Loucy (cell line): ENCODE data around the gene KIFC1.
A peak's percentile ranks its signal among the peaks of the same experiment; 100 is the strongest.

Source experiments
- H2AFZ ChIP-seq: fragments of 200-600 bp; sonication (generic); 2 replicates; pipeline ENCODE4 v1.6.0; 2016; ENCODE audit warnings: antibody characterized with exemption, mild to moderate bottlenecking, low read length, moderate library complexity
- H3F3A ChIP-seq: fragments of 200-600 bp; 2 replicates; pipeline ENCODE4 v1.6.0; 2016; ENCODE audit warnings: antibody characterized with exemption, low read depth, mild to moderate bottlenecking
- H3K27me3 ChIP-seq: fragments of 200-600 bp; sonication (generic); 2 replicates; pipeline ENCODE4 v1.6.1; 2014; ENCODE audit warnings: low read length, mild to moderate bottlenecking; ENCODE audit not compliant: insufficient read depth, poor library complexity, severe bottlenecking
- H3K36me3 ChIP-seq: fragments of 200-600 bp; sonication (generic); 2 replicates; pipeline ENCODE4 v1.6.1; 2016; ENCODE audit warnings: low read length; ENCODE audit not compliant: insufficient read depth
- H3K4me1 ChIP-seq: fragments of 200-600 bp; sonication (generic); 2 replicates; pipeline ENCODE4 v1.5.1; 2014; ENCODE audit warnings: low read length, mild to moderate bottlenecking; ENCODE audit not compliant: insufficient read depth, poor library complexity, severe bottlenecking
- H3K4me2 ChIP-seq: fragments of 200-600 bp; sonication (generic); 2 replicates; pipeline ENCODE4 v1.6.0; 2014; ENCODE audit warnings: antibody characterized with exemption, low read length, low read depth, mild to moderate bottlenecking; ENCODE audit not compliant: poor library complexity, severe bottlenecking
- H3K4me3 ChIP-seq: fragments of 200-600 bp; sonication (generic); 2 replicates; pipeline ENCODE4 v1.5.1; 2014; ENCODE audit warnings: low read length, mild to moderate bottlenecking, mixed read lengths; ENCODE audit not compliant: poor library complexity, severe bottlenecking
- H3K79me2 ChIP-seq: fragments of 200-600 bp; sonication (generic); 2 replicates; pipeline ENCODE4 v1.6.1; 2014; ENCODE audit warnings: low read length; ENCODE audit not compliant: insufficient read depth
- H3K9ac ChIP-seq: fragments of 200-600 bp; sonication (generic); 2 replicates; pipeline ENCODE4 v1.6.0; 2014; ENCODE audit warnings: mild to moderate bottlenecking, low read depth, low read length, moderate library complexity; ENCODE audit not compliant: poor library complexity, severe bottlenecking
- H3K9me2 ChIP-seq: fragments of 200-600 bp; sonication (generic); replicated peaks from 2 replicates; pipeline ENCODE4 v1.6.1; 2016; ENCODE audit warnings: low read depth, low read length, mixed read lengths
- H3K9me3 ChIP-seq: fragments of 200-600 bp; sonication (generic); 2 replicates; pipeline ENCODE4 v1.6.1; 2014; ENCODE audit warnings: mild to moderate bottlenecking, antibody characterized with exemption, low read length, low read depth; ENCODE audit not compliant: insufficient read depth
- H4K20me1 ChIP-seq: fragments of 200-600 bp; sonication (generic); 2 replicates; pipeline ENCODE4 v1.6.0; 2014; ENCODE audit warnings: antibody characterized with exemption, low read length, mild to moderate bottlenecking; ENCODE audit not compliant: insufficient read depth, poor library complexity, severe bottlenecking
- CTCF ChIP-seq: fragments of 200-600 bp; sonication (generic); conservative IDR thresholded peaks from 2 replicates; pipeline ENCODE4 v1.5.1; 2014; ENCODE audit warnings: mild to moderate bottlenecking, antibody characterized with exemption, low read length
- EZH2phosphoT487 ChIP-seq: fragments of 200-600 bp; IDR thresholded peaks from 2 replicates; pipeline ENCODE4 v1.6.1; 2018; ENCODE audit warnings: antibody characterized with exemption, mild to moderate bottlenecking, moderate library complexity, borderline replicate concordance

KIFC1 gene

GRCh38 chr6:33411632-33412005 lies 20.0 kb downstream of the KIFC1 start:
- Histone ChIP-seq H3K4me1 (peaks cover 35% of the 10 kb centered on the region), H2AFZ (peak overlapping the region; percentile 35; the same call in 1 of the 2 replicates), H3K4me3 (peak overlapping the region; percentile 82), H3K79me2 (peaks cover 46% of the 10 kb centered on the region), H3F3A (peaks cover 19% of the 10 kb centered on the region), H3K36me3 (peaks cover 20% of the 10 kb centered on the region; the same call in 1 of the 2 replicates), H3K9ac (peak overlapping the region; percentile 82), H3K9me2 (no peaks in the 10 kb centered on the region), H4K20me1 (peaks cover 34% of the 10 kb centered on the region), H3K4me2 (peak overlapping the region; percentile 98), H3K27me3 (no peaks in the 10 kb centered on the region), H3K9me3 (no peaks in the 10 kb centered on the region)
- no peak for TF ChIP-seq CTCF
- TF ChIP-seq EZH2phosphoT487, result no peak

- no peak overlapping the region for H2AFZ ChIP-seq
- peaks cover 42% of the 10 kb centered on the region for H4K20me1 ChIP-seq
- peak overlapping the region; percentile 98 for H3K4me2 ChIP-seq
- no peaks in the 10 kb centered on the region for H3K9me3 ChIP-seq
- no peak overlapping the region for H3K4me3 ChIP-seq
- no peak overlapping the region for H3K9ac ChIP-seq
- H3K36me3 ChIP-seq, result peaks cover 13% of the 10 kb centered on the region; the same call in 1 of the 2 replicates
- H3K4me1 ChIP-seq, result peaks cover 43% of the 10 kb centered on the region
- peaks cover 54% of the 10 kb centered on the region for H3K79me2 ChIP-seq
- no peaks in the 10 kb centered on the region for H3K9me2 ChIP-seq
- peaks cover 18% of the 10 kb centered on the region for H3F3A ChIP-seq
- no peak for TF ChIP-seq CTCF
- no peak for TF ChIP-seq EZH2phosphoT487
- H3K27me3 ChIP-seq, result no peaks in the 10 kb centered on the region
Measured at GRCh38 chr6:33412140-33413009, 20.8 kb downstream of the KIFC1 start.

- peaks cover 45% of the 10 kb centered on the region for H4K20me1 ChIP-seq
- H3K79me2 ChIP-seq, result peaks cover 57% of the 10 kb centered on the region
- H3K4me2 ChIP-seq, result no peak overlapping the region
- peaks cover 4% of the 10 kb centered on the region; the same call in 1 of the 2 replicates for H3K36me3 ChIP-seq
- no peak overlapping the region for H2AFZ ChIP-seq
- peaks cover 9% of the 10 kb centered on the region for H3F3A ChIP-seq
- no peak overlapping the region for H3K4me3 ChIP-seq
- H3K9me3 ChIP-seq, result no peaks in the 10 kb centered on the region
- no peaks in the 10 kb centered on the region for H3K27me3 ChIP-seq
- no peak for TF ChIP-seq CTCF
- TF ChIP-seq EZH2phosphoT487, result no peak
- peaks cover 44% of the 10 kb centered on the region for H3K4me1 ChIP-seq
- no peak overlapping the region for H3K9ac ChIP-seq
- no peaks in the 10 kb centered on the region for H3K9me2 ChIP-seq
Measured at GRCh38 chr6:33413241-33414120, 21.9 kb downstream of the KIFC1 start.
